ENCODE results near the gene TDRD10.

TDRD10 gene

GRCh38 chr1:154553056-154554030 lies 51.3 kb downstream of the TDRD10 start:
- no peak for DNase-seq

GRCh38 chr1:154556422-154556821 lies 54.4 kb downstream of the TDRD10 start:
- DNase-seq, result no peak

- DNase-seq, result no peak
Measured at GRCh38 chr1:154557248-154557938, 55.4 kb downstream of the TDRD10 start.

- DNase-seq, result no peak
Measured at GRCh38 chr1:154557939-154558719, 56.1 kb downstream of the TDRD10 start, which contains the start of gene UBE2Q1. Gene UBE2Q1 (minus strand): TSS chr1:154558662. CDS start chr1:154558553, 109 bp downstream.

GRCh38 chr1:154558720-154559465 lies 56.9 kb downstream of the TDRD10 start:
- peak; percentile 98 for DNase-seq

GRCh38 chr1:154559466-154560044 lies 57.5 kb downstream of the TDRD10 start:
- peak; percentile 94 for DNase-seq

GRCh38 chr1:154565876-154566275 lies 63.9 kb downstream of the TDRD10 start:
- DNase-seq, result no peak

- peak; percentile 44 for DNase-seq
Measured at GRCh38 chr1:154567386-154568156, 65.6 kb downstream of the TDRD10 start, which contains the start of gene CHRNB2. Gene CHRNB2 (plus strand): TSS chr1:154567778. CDS start chr1:154568045, 267 bp downstream.

GRCh38 chr1:154568157-154568815 lies 66.3 kb downstream of the TDRD10 start:
- no peak for DNase-seq

- DNase-seq, result no peak
Measured at GRCh38 chr1:154571244-154571963, 69.4 kb downstream of the TDRD10 start.

GRCh38 chr1:154571964-154572288 lies 69.9 kb downstream of the TDRD10 start:
- no peak for DNase-seq

GRCh38 chr1:154572468-154573167 lies 70.6 kb downstream of the TDRD10 start:
- DNase-seq, result no peak

- no peak for DNase-seq
Measured at GRCh38 chr1:154573168-154573510, 71.1 kb downstream of the TDRD10 start.

- DNase-seq, result peak; percentile 66
Measured at GRCh38 chr1:154574716-154575115, 72.7 kb downstream of the TDRD10 start.

GRCh38 chr1:154575147-154575927 lies 73.3 kb downstream of the TDRD10 start:
- DNase-seq, result no peak

GRCh38 chr1:154575951-154576566 lies 74.0 kb downstream of the TDRD10 start:
- no peak for DNase-seq

GRCh38 chr1:154577346-154578057 lies 75.5 kb downstream of the TDRD10 start:
- no peak for DNase-seq

Data from hematopoietic multipotent progenitor cell treated with erythropoietin and hydrocortisone succinate and interleukin-3 and kit ligand, for 8 days (in vitro differentiated cells).